ENCODE data around the gene CCDC141. TPM values are rescaled to one million over a fixed set of nuclear protein-coding genes. Genes with fewer than 3 reads are reported as not detected.

Gene CCDC141
- total and polyA plus RNA-seq, 12 donors, result 0.34 to 42.1 (median 1.4) TPM

GRCh38 chr2:178910005-178910404 lies 139.9 kb downstream of the CCDC141 start:
- intact Hi-C loops (cut with DNase I), result loop anchor here (5.0 to 10.0 kb wide), 2 partner anchors 113 to 115 kb away; no protein-coding TSS in a partner anchor
- 67 to 85% (median 80%) methylated on average over 5 of the region's 5 CpGs for WGBS, 4 donors
- no peaks in the 10 kb centered on the region for H3K9me3 ChIP-seq (replicated peaks in 1 of 3)
- H3K36me3 ChIP-seq (replicated peaks in 1 of 2), result no peaks in the 10 kb centered on the region
- no peak overlapping the region for H3K4me3 ChIP-seq
- H3K27me3 ChIP-seq, result no peaks in the 10 kb centered on the region
- DNase-seq, result no peak
- no peak overlapping the region for H3K27ac ChIP-seq
- no peaks in the 10 kb centered on the region for H3K4me1 ChIP-seq (replicated peaks in 1 of 2)
- TF ChIP-seq CTCF (IDR thresholded peaks at IDR 0.05) (no peak), POLR2A (IDR thresholded peaks at IDR 0.05) (no peak)

GRCh38 chr2:178909507-178909906 lies 140.4 kb downstream of the CCDC141 start:
- WGBS, 4 donors, result 78 to 88% (median 84%) methylated on average over 2 of the region's 2 CpGs
- no peaks in the 10 kb centered on the region for H3K27me3 ChIP-seq
- no peaks in the 10 kb centered on the region for H3K36me3 ChIP-seq (replicated peaks in 1 of 2)
- no peaks in the 10 kb centered on the region for H3K4me1 ChIP-seq (replicated peaks in 1 of 2)
- H3K4me3 ChIP-seq, result no peak overlapping the region
- H3K27ac ChIP-seq, result no peak overlapping the region
- no peaks in the 10 kb centered on the region for H3K9me3 ChIP-seq (replicated peaks in 1 of 3)
- TF ChIP-seq POLR2A (IDR thresholded peaks at IDR 0.05) (no peak), CTCF (IDR thresholded peaks at IDR 0.05) (no peak)
- intact Hi-C loops (cut with DNase I), result no loop called here
- DNase-seq, result no peak

- intact Hi-C loops (cut with DNase I), result no loop called here
- H3K4me1 ChIP-seq (replicated peaks in 1 of 2), result no peaks in the 10 kb centered on the region
- TF ChIP-seq CTCF (IDR thresholded peaks at IDR 0.05) (no peak), POLR2A (IDR thresholded peaks at IDR 0.05) (no peak)
- H3K36me3 ChIP-seq (replicated peaks in 1 of 2), result no peaks in the 10 kb centered on the region
- no peak for DNase-seq
- H3K27me3 ChIP-seq, result no peaks in the 10 kb centered on the region
- no peak overlapping the region for H3K27ac ChIP-seq
- no peak overlapping the region for H3K4me3 ChIP-seq
- no peaks in the 10 kb centered on the region for H3K9me3 ChIP-seq (replicated peaks in 1 of 3)
These were observed 141.1 kb downstream of the CCDC141 start for GRCh38 chr2:178908810-178909209.

GRCh38 chr2:178905261-178905660 lies 144.7 kb downstream of the CCDC141 start:
- Histone ChIP-seq H3K4me3 (no peak overlapping the region), H3K36me3 (replicated peaks in 1 of 2) (no peaks in the 10 kb centered on the region), H3K4me1 (replicated peaks in 1 of 2) (no peaks in the 10 kb centered on the region), H3K9me3 (replicated peaks in 1 of 3) (no peaks in the 10 kb centered on the region), H3K27me3 (no peaks in the 10 kb centered on the region), H3K27ac (no peak overlapping the region)
- 59 to 68% (median 63%) methylated on average over 2 of the region's 2 CpGs for WGBS, 4 donors
- DNase-seq, result no peak
- no peak for TF ChIP-seq CTCF (IDR thresholded peaks at IDR 0.05)
- no peak for TF ChIP-seq POLR2A (IDR thresholded peaks at IDR 0.05)
- intact Hi-C loops (cut with DNase I), result no loop called here
